ENCODE data around the gene ZMYND8.
"Not testable (repeated sequence)": the region's sequence is repeated elsewhere in the genome, so short reads cannot be mapped to it uniquely, and the experiment has no call there.

ZMYND8 gene

DNA sequence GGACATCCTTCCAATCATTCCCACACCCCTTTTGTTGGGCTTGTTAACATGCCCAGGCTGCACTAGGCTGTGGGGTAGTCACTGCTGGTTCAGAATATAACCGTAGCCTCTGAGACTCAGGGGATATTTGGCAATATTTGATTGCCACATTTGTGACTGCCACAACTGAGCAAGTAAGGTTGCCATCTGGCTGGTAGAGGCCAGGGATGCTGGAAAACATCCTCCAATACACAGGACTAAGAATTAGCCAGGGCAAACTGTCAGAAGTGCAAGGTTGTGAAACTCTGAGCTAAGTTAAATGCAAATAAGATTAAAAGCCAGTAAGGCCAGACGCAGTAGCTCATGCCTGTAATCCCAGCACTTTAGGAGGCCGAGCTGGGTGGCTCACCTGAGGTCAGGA is 112.0 kb downstream of the ZMYND8 start:
- DNase-seq (ENCODE audit: low spot score): no peak

DNA sequence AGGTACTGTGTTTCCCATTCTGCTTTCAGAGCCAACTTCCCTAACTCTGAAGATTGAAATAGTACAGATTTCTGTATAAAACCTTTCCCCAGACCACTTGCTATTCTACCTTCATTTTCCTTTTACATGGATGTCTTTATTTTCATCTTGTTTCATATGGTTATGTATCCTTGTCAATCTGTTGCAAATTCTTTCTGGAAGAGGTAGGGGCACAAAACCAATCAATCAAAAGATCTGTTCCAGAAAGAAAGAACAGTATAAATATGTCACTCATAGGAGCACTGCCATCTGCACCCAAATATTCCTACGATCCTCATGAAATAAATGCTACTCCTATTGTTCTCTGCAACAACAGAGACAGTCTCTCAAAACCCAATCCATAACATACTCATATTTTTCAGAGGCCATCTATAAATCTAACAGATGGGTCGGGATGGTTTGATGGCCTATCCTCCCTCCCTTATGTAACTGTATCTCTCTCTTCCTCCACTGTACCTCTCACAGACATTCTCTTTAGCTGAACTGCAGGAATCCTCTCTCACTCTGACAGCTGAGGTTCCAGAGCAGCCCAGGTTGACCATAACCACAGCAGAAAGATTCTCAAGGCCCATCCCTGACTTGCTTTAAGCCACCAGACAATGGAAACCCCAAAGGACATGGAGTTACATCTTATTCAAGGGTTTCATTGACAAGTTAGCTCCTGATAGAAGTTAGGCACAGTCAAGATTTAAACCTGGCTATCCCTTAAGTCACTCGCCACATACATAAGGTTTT is 112.8 kb downstream of the ZMYND8 start:
- DNase-seq (ENCODE audit: low spot score): no peak

DNA sequence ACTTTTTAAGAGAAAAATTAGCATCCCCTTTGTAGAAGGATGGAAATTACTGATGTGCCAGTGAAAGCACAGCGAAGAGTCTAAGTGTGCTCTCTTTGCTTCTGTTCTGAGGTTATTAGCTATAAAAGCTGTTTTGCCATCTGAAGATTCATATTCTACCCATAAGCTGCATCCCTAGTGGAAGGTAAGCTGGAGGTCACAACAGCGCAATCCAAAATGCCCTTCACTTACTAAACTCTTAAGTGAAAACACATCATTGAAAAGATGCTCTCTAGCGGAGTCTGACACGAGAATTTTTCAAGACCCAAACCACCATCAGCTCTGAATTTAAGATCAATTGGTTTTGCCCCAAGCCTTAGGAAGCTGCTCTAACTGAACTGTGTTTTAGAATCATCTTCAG is 113.5 kb downstream of the ZMYND8 start:
- DNase-seq (ENCODE audit: low spot score): no peak

DNA sequence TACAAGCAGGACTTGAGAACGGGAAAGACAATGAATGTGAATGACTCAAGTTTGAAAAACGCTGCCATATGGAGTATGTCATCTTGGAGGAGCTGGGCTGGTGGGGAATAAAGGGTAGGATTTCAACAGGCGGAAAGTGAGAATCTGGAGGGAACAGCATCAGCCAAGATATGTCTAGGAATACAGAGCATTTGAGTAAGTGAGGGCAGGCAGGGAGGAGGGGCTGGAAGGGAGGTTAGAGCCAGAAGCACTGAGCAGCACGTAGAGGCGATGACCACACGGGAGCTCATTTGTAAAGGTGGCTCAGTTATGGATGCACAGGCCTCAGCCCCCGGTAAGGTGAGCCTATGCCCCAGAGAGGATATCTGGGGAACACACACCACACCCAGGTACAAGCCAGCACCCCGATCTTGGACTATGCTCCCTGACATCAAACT is 115.1 kb downstream of the ZMYND8 start:
- no peak for DNase-seq (ENCODE audit: low spot score)

DNA sequence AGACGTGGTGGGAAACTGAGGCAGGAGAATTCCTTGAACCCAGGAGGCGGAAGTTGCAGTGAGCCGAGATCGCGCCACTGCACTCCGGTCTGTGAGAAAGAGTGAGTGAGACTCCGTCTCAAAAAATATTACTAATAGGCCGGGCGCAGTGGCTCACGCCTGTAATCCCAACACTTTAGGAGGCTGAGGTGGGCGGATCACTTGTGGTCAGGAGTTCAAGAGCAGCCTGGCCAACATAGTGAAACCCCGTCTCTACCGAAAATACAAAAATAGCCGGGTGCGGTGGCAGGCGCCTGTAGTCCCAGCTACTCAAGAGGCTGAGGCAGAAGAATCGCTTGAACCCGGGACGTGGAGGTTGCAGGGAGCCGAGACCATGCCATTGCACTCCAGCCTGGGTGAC is 116.4 kb downstream of the ZMYND8 start:
- DNase-seq (ENCODE audit: low spot score): not testable (repeated sequence)

- no peak for DNase-seq (ENCODE audit: low spot score)
Observed at GRCh38 chr20:47239719-47240067, 116.8 kb downstream of the ZMYND8 start.

DNA sequence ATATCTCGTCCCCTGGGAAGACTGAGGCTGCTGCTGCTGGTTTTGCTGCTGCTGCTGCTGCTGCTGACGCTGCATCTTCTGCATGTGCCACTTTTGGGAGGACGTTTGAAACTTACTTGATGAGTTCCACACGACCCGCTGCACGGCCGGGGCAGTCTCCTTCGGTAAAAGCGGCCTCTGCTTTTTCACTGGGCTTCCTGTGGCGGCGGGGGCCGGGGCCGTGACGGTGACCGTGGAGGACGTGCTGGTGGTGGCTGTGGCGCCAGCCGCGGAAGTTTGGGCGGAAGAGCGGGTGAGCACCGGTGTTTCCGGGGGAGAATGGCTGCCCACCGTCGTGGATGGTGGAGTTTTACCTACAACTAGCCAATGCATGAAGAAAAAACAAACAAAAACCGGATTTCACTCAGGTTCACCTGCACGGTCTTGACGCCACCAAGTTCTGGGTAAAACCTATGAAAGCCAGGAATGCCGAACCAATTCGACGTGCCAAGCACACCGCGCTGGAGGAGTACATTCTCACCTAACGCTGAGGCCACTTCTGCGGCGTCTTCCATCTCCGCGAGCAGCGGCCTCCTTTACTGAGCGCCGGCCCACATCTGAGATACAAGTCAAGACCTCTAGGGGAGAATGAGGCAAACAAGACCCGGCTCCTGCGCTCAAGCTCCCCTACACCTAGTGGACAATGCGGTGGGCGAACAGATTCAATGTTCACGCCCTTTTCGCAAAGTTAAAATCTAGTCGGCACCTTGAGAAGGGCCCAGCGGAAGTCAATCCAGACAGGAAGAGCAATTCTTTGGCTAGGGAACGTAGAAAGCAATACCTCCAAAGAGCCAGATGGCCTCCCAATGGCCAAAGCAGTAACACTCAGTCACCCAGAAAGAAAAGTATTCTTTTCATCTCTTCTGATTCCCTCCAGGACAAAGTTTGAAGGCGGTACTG is 117.5 kb downstream of the ZMYND8 start:
- DNase-seq (ENCODE audit: low spot score): no peak

DNA sequence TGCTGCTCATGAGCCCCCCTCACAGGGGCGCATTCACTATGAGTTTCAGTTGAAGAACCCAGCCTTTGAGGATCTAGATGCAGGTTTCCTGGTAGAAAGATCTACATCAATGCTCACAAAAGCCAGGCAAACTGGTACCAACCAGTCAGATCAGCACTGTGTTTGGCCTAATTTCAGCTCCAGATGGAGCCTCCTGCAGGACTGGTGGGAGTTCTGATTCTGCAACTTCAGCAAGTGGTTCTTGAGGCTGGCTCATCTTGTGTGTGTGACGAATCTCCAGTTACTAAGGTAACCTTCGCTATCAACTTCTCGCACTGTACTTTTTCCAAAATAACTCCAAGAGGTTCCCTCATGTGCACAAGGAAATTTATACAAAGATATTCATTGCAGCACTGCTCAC is 118.8 kb downstream of the ZMYND8 start:
- no peak for DNase-seq (ENCODE audit: low spot score)

DNA sequence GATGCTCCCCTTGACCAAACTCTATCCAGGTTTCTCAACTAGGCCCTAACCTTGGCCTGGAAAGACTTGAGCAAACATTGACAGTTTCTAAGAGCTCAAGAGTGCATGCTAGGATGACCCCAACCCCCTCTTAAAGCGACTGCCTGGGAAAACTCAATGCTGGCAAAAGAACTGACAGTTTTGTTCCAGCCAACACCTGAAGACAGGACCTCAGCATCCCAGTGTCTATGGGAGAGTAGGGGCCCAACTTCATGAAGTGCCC is 119.9 kb downstream of the ZMYND8 start:
- DNase-seq (ENCODE audit: low spot score): no peak

GRCh38 chr20:47235853-47236638 is 120.5 kb downstream of the ZMYND8 start:
- DNase-seq (ENCODE audit: low spot score): no peak

- DNase-seq (ENCODE audit: low spot score): no peak
Observed at GRCh38 chr20:47235111-47235510, 121.4 kb downstream of the ZMYND8 start.

GRCh38 chr20:47233333-47234188 is 122.9 kb downstream of the ZMYND8 start:
- DNase-seq (ENCODE audit: low spot score): peak; percentile 39

- no peak for DNase-seq (ENCODE audit: low spot score)
Observed at GRCh38 chr20:47232518-47232917, 124.0 kb downstream of the ZMYND8 start.

- no peak for DNase-seq (ENCODE audit: low spot score)
Observed at GRCh38 chr20:47231382-47232039, 125.0 kb downstream of the ZMYND8 start.

- no peak for DNase-seq (ENCODE audit: low spot score)
Observed at GRCh38 chr20:47230811-47231256, 125.7 kb downstream of the ZMYND8 start.

GRCh38 chr20:47228654-47229053 is 127.8 kb downstream of the ZMYND8 start:
- DNase-seq (ENCODE audit: low spot score): no peak

DNA sequence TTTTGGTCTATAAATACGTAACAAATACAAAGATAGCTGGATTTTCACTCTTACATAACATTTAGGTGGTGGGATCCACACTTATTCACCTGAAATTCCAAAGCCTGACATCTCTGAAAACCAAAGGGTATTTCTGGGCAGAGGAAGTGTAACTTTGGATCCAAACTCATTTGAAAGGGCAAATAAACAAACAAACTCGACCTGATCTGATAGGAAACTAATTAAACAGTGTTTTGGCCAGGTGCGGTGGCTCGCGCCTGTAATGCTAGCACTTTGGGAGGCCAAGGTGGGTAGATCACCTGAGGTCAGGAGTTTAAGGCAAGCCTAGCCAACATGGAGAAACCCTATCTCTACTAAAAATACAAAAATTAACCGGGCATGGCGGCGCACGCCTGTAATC is 128.9 kb downstream of the ZMYND8 start:
- no peak for DNase-seq (ENCODE audit: low spot score)

DNA sequence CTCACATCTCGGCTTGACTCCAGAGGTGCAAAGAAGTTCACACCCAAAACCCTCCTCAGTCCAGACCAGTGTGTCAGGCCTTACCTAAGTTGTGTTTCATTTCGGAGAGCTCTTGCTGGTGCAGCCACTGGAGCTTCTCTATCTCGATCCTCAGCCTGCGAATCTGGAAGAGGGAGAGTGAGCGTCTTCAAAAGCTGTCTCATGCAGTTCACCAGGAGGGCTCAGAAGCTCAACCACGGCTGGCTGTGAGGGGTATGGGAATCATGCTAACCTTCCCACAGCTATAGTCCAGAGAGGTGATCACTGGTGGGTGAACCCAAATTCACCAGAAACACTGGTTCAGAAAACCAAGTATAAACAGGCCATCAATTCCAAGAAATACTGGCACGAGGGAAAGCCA is 129.4 kb downstream of the ZMYND8 start:
- DNase-seq (ENCODE audit: low spot score): no peak

DNA sequence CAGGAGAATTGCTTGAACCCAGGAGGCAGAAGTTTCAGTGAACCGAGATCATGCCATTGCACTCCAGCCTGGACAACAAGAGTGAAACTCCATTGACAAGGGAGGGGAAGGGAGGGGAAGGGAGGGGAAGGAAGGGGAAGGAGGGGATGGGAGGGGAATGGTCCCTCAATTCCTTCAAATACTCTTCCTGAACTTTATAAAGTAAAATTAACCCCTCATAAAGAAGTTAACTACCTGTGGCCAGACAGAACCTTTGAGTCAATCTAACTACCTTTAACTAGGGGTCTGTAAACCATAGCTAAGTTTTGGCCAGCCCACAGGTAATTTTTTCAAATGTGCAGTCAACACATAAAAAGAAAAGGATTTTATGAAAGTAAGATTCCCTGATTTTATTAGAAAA is 131.0 kb downstream of the ZMYND8 start:
- DNase-seq (ENCODE audit: low spot score): no peak

DNA sequence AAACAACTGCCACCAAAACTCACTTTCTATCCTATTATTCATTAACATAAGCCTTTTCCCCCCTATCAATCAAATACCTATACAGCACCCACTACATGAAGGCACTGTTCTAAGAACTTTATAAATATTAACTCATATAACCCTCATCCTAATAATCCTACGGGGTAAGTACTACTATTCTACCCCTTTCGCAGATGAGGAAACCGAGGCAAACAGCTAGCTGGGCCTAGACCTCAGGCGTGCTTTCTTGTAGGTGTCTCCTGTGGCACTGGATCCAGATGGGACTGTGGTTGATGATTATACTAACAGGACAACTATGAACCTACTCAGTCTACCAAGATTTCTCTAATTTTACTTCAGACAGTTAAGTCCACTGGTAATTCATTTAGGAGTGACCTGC is 131.6 kb downstream of the ZMYND8 start:
- DNase-seq (ENCODE audit: low spot score): no peak

DNA sequence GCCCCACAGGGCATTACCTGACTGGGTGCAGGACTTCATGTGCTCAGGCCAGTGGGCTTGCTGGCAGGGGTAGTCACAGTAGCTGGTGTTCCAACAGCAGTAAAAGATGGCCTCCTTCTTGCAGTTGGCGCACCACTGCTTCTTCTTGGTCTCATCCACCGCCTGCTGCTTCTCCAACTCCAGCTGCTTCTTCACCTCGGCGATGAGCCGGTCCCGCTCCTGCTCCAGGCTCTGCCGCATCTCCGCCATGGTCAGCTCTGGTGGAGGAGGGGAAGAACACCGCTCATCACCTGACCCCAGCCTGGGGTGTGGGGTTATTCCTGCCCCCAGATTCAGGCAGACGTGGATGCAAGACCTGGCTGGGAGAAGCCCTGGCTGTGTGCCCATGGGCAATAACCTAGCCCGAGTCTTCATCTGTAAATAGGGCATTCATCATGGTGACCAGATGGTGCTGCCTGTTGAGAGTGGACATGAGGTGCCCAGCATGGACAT is 132.2 kb downstream of the ZMYND8 start:
- DNase-seq (ENCODE audit: low spot score): no peak
